B cell (primary cell): ENCODE results near the gene SLC6A6. TPM values are rescaled to one million over a fixed set of nuclear protein-coding genes. Genes with fewer than 3 reads are reported as not detected.

ENCODE experiments used
- ATAC-seq: fragments of 200-7000 bp; cut with Tn5 transposase; one replicate; pipeline ENCODE4 v1.10.0; 2021; ENCODE audit warnings: low read depth, mild to moderate bottlenecking, moderate number of reproducible peaks, moderate library complexity
- CTCF ChIA-PET: fragments of 350-600 bp; sonication (Branson Sonifier 250); formaldehyde crosslinking; loops from one replicate; lab custom pipeline; 2021; ENCODE audit warnings: antibody characterized with exemption, inconsistent platforms; lab: Charles Lee
- POLR2A ChIA-PET: fragments of 350-600 bp; sonication (Branson Sonifier 250); formaldehyde crosslinking; loops from one replicate; lab custom pipeline; 2021; ENCODE audit warnings: antibody characterized with exemption; lab: Charles Lee
- DNase-seq: peaks from one replicate; pipeline ENCODE4 v3.0.0; 2013
- H2AFZ ChIP-seq: 2 replicates; pipeline ENCODE4 v1.6.1; 2012; ENCODE audit warnings: mild to moderate bottlenecking, low read depth, low read length; ENCODE audit not compliant: insufficient read depth, poor library complexity, severe bottlenecking
- H3K27ac ChIP-seq, 2 donors: 1 replicate in 1 of 2; 2 replicates in 1 of 2; pipeline ENCODE4 v1.5.1; 2012 to 2013; ENCODE audit warnings: low read length in 2 of 2, mild to moderate bottlenecking in 2 of 2, moderate library complexity in 1 of 2
- H3K27me3 ChIP-seq, 4 experiments: fragments of 200-600 bp in 1 of 4; sonication (generic) in 1 of 4; replicated peaks in 1 of 4; 1 replicate in 2 of 4; 2 replicates in 2 of 4; pipeline versions ENCODE4 v1.6.1 to v1.7.0; 2013 to 2016; ENCODE audit warnings: low read length in 3 of 4, mild to moderate bottlenecking in 2 of 4, mixed read lengths in 1 of 4, moderate library complexity in 1 of 4; ENCODE audit not compliant: insufficient read depth in 4 of 4, control insufficient read depth in 3 of 4; ENCODE audit errors: control extremely low read depth in 1 of 4
- H3K36me3 ChIP-seq, 2 experiments: replicated peaks in 1 of 2; 1 replicate in 1 of 2; 2 replicates in 1 of 2; pipeline versions ENCODE4 v1.6.1 to v1.7.1; 2013; ENCODE audit warnings: low read length in 1 of 2; ENCODE audit not compliant: insufficient read depth in 2 of 2, control insufficient read depth in 1 of 2; ENCODE audit errors: control extremely low read depth in 1 of 2, extremely low read depth in 1 of 2
- H3K4me1 ChIP-seq, 2 donors: fragments of 200-600 bp in 1 of 2; sonication (generic) in 1 of 2; 1 replicate in 1 of 2; 2 replicates in 1 of 2; pipeline versions ENCODE4 v1.5.1 to v1.6.1; 2013 to 2017; ENCODE audit warnings: low read length in 2 of 2; ENCODE audit not compliant: control insufficient read depth in 2 of 2, insufficient read depth in 2 of 2
- H3K4me2 ChIP-seq: replicated peaks from 2 replicates; pipeline ENCODE3; 2012; ENCODE audit warnings: mild to moderate bottlenecking, low read depth, low read length; ENCODE audit not compliant: poor library complexity, severe bottlenecking
- H3K4me3 ChIP-seq, 5 experiments: fragments of 200-600 bp in 1 of 5; sonication (generic) in 1 of 5; 1 replicate in 3 of 5; 2 replicates in 2 of 5; pipeline versions ENCODE4 v1.5.1 to v1.7.0; 2011 to 2016; ENCODE audit warnings: low read length in 4 of 5, mild to moderate bottlenecking in 4 of 5, low read depth in 2 of 5, control low read depth in 1 of 5, moderate library complexity in 1 of 5; ENCODE audit not compliant: insufficient read depth in 1 of 5; ENCODE audit errors: control extremely low read depth in 1 of 5, extremely low read depth in 1 of 5
- H3K79me2 ChIP-seq: fragments of 200-600 bp; sonication (generic); one replicate; pipeline ENCODE4 v1.6.0; 2016; ENCODE audit warnings: low read length; ENCODE audit not compliant: control insufficient read depth, insufficient read depth
- H3K9ac ChIP-seq: fragments of 200-600 bp; sonication (generic); 2 replicates; pipeline ENCODE4 v1.6.1; 2017; ENCODE audit warnings: mild to moderate bottlenecking, low read length, moderate library complexity
- H3K9me3 ChIP-seq, 3 donors: one replicate each; pipeline versions ENCODE4 v1.6.1 to v1.7.1; 2013; ENCODE audit warnings: low read length in 2 of 3; ENCODE audit not compliant: control insufficient read depth in 2 of 3, insufficient read depth in 1 of 3; ENCODE audit errors: control extremely low read depth in 1 of 3
- H4K20me1 ChIP-seq: 2 replicates; pipeline ENCODE4 v1.6.0; 2012; ENCODE audit warnings: mild to moderate bottlenecking, low read length; ENCODE audit not compliant: insufficient read depth, control insufficient read depth, poor library complexity, severe bottlenecking
- H3K27ac Mint-ChIP-seq: one replicate; pipeline ENCODE4 v1.8.0; 2021; ENCODE audit warnings: mixed read lengths
- H3K27me3 Mint-ChIP-seq: one replicate; pipeline ENCODE4 v1.8.0; 2021; ENCODE audit warnings: mixed read lengths
- H3K4me1 Mint-ChIP-seq: one replicate; pipeline ENCODE4 v1.8.0; 2021; ENCODE audit warnings: mixed read lengths
- H3K4me3 Mint-ChIP-seq: one replicate; pipeline ENCODE4 v1.8.0; 2021; ENCODE audit warnings: mixed read lengths
- H3K9me3 Mint-ChIP-seq: one replicate; pipeline ENCODE4 v1.8.0; 2022; ENCODE audit warnings: mixed read lengths; ENCODE audit not compliant: insufficient read depth
- EZH2 ChIP-seq: IDR thresholded peaks from 2 replicates; pipeline ENCODE4 v1.6.1; 2012; ENCODE audit warnings: borderline replicate concordance, low read depth, mild to moderate bottlenecking, moderate library complexity, low read length; ENCODE audit not compliant: insufficient read depth, poor library complexity, severe bottlenecking
- WGBS: methylation state at CpG from one replicate; pipeline ENCODE4 v1.1.5; 2013; ENCODE audit warnings: missing lambda C conversion rate; ENCODE audit not compliant: insufficient coverage; 5-methylcytosine and 5-hydroxymethylcytosine counted together
- intact Hi-C: fragments of 100-400 bp; cut with micrococcal nuclease; formaldehyde crosslinking; loops from one replicate; pipeline ENCODE4 v1.10.0; 2022
- polyA plus RNA-seq: library from polyadenylated mRNA; depleted of rRNA; stranded (reverse); fragments of >200 nt; gene quantifications from 2 replicates; pipeline ENCODE4 v1.2.3, GENCODE V29; 2012
- total RNA-seq, 2 donors: library from RNA; stranded (reverse); fragments of 120-200 nt in 1 of 2; gene quantifications; 1 replicate in 1 of 2; 2 replicates in 1 of 2; pipeline versions ENCODE4 v1.2.3 to v1.2.4, GENCODE V29; 2013 to 2022
- TF ChIP-seq, protein P1 (sequence below): fragments of 200-600 bp; IDR thresholded peaks from one replicate; pipeline ENCODE4 v1.8.0; 2022; ENCODE audit warnings: antibody characterized with exemption, mild to moderate bottlenecking

SLC6A6 gene
- total and polyA plus RNA-seq, 2 donors (not counting 1 experiment from before 2014, with no cell fraction given), result 34.2 to 48.7 TPM

GRCh38 chr3:14533457-14533958, 131.1 kb downstream of the SLC6A6 start:
- 96% methylated on average over 14 of the region's 14 CpGs for WGBS
- no peak for TF ChIP-seq EZH2
- TF ChIP-seq, protein P1, sequence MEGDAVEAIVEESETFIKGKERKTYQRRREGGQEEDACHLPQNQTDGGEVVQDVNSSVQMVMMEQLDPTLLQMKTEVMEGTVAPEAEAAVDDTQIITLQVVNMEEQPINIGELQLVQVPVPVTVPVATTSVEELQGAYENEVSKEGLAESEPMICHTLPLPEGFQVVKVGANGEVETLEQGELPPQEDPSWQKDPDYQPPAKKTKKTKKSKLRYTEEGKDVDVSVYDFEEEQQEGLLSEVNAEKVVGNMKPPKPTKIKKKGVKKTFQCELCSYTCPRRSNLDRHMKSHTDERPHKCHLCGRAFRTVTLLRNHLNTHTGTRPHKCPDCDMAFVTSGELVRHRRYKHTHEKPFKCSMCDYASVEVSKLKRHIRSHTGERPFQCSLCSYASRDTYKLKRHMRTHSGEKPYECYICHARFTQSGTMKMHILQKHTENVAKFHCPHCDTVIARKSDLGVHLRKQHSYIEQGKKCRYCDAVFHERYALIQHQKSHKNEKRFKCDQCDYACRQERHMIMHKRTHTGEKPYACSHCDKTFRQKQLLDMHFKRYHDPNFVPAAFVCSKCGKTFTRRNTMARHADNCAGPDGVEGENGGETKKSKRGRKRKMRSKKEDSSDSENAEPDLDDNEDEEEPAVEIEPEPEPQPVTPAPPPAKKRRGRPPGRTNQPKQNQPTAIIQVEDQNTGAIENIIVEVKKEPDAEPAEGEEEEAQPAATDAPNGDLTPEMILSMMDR, result no peak
- H3K4me1 Mint-ChIP-seq, result no peaks in the 10 kb centered on the region
- Histone ChIP-seq H4K20me1 (no peaks in the 10 kb centered on the region), H3K4me2 (no peak overlapping the region), H3K4me1 (no peaks in the 10 kb centered on the region), H3K4me3 (no peak overlapping the region), H3K36me3 (no peaks in the 10 kb centered on the region), H3K27me3 (peaks cover 0 to 9% (median 3%) of the 10 kb centered on the region in 4 experiments), H3K79me2 (no peaks in the 10 kb centered on the region), H3K27ac (no peak overlapping the region), H3K9me3 (no peaks in the 10 kb centered on the region), H2AFZ (no peak overlapping the region), H3K9ac (no peak overlapping the region)
- ChIA-PET POLR2A (no interaction called here), CTCF (no interaction called here)
- peaks cover 27% of the 10 kb centered on the region for H3K27me3 Mint-ChIP-seq
- intact Hi-C loops, result no loop called here
- no peak for ATAC-seq
- no peak overlapping the region for H3K4me3 Mint-ChIP-seq
- H3K9me3 Mint-ChIP-seq, result peaks cover 3% of the 10 kb centered on the region
- DNase-seq, result no peak
- no peak overlapping the region for H3K27ac Mint-ChIP-seq

DNA sequence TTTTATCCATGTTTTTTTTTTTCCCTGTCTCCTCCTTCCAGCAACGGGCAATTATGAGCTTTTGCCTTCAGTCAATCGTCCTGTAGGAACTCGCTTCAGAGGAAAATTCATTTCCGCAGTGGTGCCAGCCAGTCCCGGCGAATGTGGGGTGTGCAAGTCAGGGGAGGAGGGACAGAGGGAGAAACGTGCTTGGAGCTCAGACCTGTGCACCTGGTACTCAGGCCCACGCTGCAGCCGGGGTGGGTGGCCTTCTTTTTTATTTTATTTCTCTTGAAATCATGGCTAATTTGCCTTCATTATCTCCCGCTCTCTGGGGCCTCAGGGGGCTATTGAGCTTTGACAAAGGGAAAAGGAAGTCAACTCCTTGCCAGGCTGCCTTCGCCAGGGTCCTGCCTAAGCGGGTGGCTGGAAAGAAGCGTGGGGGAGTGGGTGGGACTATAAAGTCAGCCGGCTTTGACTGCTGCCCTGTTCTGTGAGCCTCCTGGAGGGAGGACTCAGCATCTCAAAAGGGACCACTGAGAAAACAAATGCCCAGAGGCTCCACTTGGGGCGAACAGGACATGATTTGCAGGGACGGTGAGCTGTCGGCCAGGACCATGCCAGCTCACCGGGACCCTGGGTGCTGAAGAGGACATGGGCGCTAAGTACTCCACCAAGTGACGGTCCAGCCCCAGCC, 132.2 kb downstream of the SLC6A6 start:
- Mint-ChIP-seq H3K9me3 (peaks cover 3% of the 10 kb centered on the region), H3K4me1 (no peaks in the 10 kb centered on the region), H3K27me3 (peaks cover 27% of the 10 kb centered on the region), H3K27ac (no peak overlapping the region), H3K4me3 (no peak overlapping the region)
- intact Hi-C loops, result no loop called here
- peaks cover 0 to 9% (median 3%) of the 10 kb centered on the region in 4 experiments for H3K27me3 ChIP-seq
- no peaks in the 10 kb centered on the region for H4K20me1 ChIP-seq
- 58% methylated on average over 17 of the region's 20 CpGs for WGBS
- H3K27ac ChIP-seq, result no peak overlapping the region
- no peaks in the 10 kb centered on the region for H3K4me1 ChIP-seq
- no peak overlapping the region for H3K9ac ChIP-seq
- CTCF ChIA-PET, result no interaction called here
- no peaks in the 10 kb centered on the region for H3K36me3 ChIP-seq
- no peak overlapping the region for H2AFZ ChIP-seq
- DNase-seq (no peak), ATAC-seq (no peak)
- no peaks in the 10 kb centered on the region for H3K9me3 ChIP-seq
- no peak overlapping the region for H3K4me3 ChIP-seq
- H3K79me2 ChIP-seq, result no peaks in the 10 kb centered on the region
- no peak overlapping the region for H3K4me2 ChIP-seq
- TF ChIP-seq EZH2, result no peak
- TF ChIP-seq, protein P1, result no peak
- POLR2A ChIA-PET, result no interaction called here
